SK-N-SH treated with all-trans-retinoic acid at 6 μM for 48 hours (cell line): ENCODE results near the gene TRNT1.

Source experiments
- ATAC-seq: fragments of 200-7000 bp; cut with Tn5 transposase; 3 replicates; pipeline ENCODE4 v1.9.1; 2020; ENCODE audit warnings: mild to moderate bottlenecking, moderate library complexity
- ARNTL ChIP-seq: fragments of 450-650 bp; formaldehyde crosslinking; IDR thresholded peaks from 2 replicates; pipeline ENCODE4 v1.5.0; 2020; ENCODE audit warnings: low read depth, mild to moderate bottlenecking, moderate library complexity, borderline replicate concordance
- BACH2 ChIP-seq: fragments of 250-450 bp; sonication (Bioruptor Pico); IDR thresholded peaks from 2 replicates; pipeline ENCODE4 v1.9.0; 2021; ENCODE audit warnings: mild to moderate bottlenecking, borderline replicate concordance
- CSDC2 ChIP-seq: fragments of 250-450 bp; sonication (Bioruptor Pico); IDR thresholded peaks from 2 replicates; pipeline ENCODE4 v1.5.0; 2020; ENCODE audit warnings: mild to moderate bottlenecking, moderate library complexity
- ESRRG ChIP-seq: fragments of 250-450 bp; sonication (Bioruptor Pico); IDR thresholded peaks from 2 replicates; pipeline ENCODE4 v1.6.1; 2021; ENCODE audit warnings: mild to moderate bottlenecking
- GLIS3 ChIP-seq: fragments of 250-450 bp; sonication (Bioruptor Pico); IDR thresholded peaks from 2 replicates; pipeline ENCODE4 v1.5.0; 2020; ENCODE audit warnings: mild to moderate bottlenecking, moderate library complexity
- ISL1 ChIP-seq: fragments of 250-450 bp; sonication (Bioruptor Pico); IDR thresholded peaks from 2 replicates; pipeline ENCODE4 v2.1.2; 2022; ENCODE audit warnings: mild to moderate bottlenecking, moderate library complexity
- OSR1 ChIP-seq: fragments of 250-450 bp; sonication (Bioruptor Pico); IDR thresholded peaks from 2 replicates; pipeline ENCODE4 v1.8.0; 2022; ENCODE audit warnings: moderate library complexity, mild to moderate bottlenecking, inconsistent platforms
- PPARA ChIP-seq: fragments of 250-450 bp; sonication (Bioruptor Pico); IDR thresholded peaks from 2 replicates; pipeline ENCODE4 v1.5.0; 2020; ENCODE audit warnings: mild to moderate bottlenecking, borderline replicate concordance
- RARB ChIP-seq: fragments of 250-450 bp; sonication (Bioruptor Pico); IDR thresholded peaks from 2 replicates; pipeline ENCODE4 v1.8.0; 2021; ENCODE audit warnings: mild to moderate bottlenecking, moderate library complexity
- SNAI2 ChIP-seq: fragments of 250-450 bp; sonication (Bioruptor Pico); IDR thresholded peaks from 2 replicates; pipeline ENCODE4 v1.5.0; 2020; ENCODE audit warnings: mild to moderate bottlenecking, moderate library complexity
- TCF4 ChIP-seq: fragments of 250-450 bp; sonication (Bioruptor Pico); IDR thresholded peaks from 2 replicates; pipeline ENCODE4 v1.8.0; 2021; ENCODE audit warnings: mild to moderate bottlenecking, moderate library complexity, borderline replicate concordance
- TOX ChIP-seq: fragments of 250-450 bp; sonication (Bioruptor Pico); IDR thresholded peaks from 2 replicates; pipeline ENCODE4 v1.8.0; 2021; ENCODE audit warnings: mild to moderate bottlenecking, moderate library complexity, borderline replicate concordance
- ZC3H10 ChIP-seq: fragments of 250-450 bp; sonication (Bioruptor Pico); IDR thresholded peaks from 2 replicates; pipeline ENCODE4 v1.5.1; 2021; ENCODE audit warnings: mild to moderate bottlenecking, moderate library complexity
- ZFP3 ChIP-seq: fragments of 250-450 bp; sonication (Bioruptor Pico); IDR thresholded peaks from 2 replicates; pipeline ENCODE4 v1.5.0; 2020; ENCODE audit warnings: mild to moderate bottlenecking, moderate library complexity
- ZFP30 ChIP-seq: fragments of 450-650 bp; formaldehyde crosslinking; IDR thresholded peaks from 2 replicates; pipeline ENCODE4 v1.5.0; 2022; ENCODE audit warnings: mild to moderate bottlenecking, moderate library complexity
- ZNF565 ChIP-seq: fragments of 450-650 bp; formaldehyde crosslinking; conservative IDR thresholded peaks from 2 replicates; pipeline ENCODE4 v1.5.0; 2020; ENCODE audit warnings: low read depth, mild to moderate bottlenecking, moderate library complexity
- ZNF70 ChIP-seq: fragments of 450-650 bp; formaldehyde crosslinking; IDR thresholded peaks from 2 replicates; pipeline ENCODE4 v1.5.0; 2020; ENCODE audit warnings: mild to moderate bottlenecking, moderate library complexity
- ZNF8 ChIP-seq: fragments of 450-650 bp; formaldehyde crosslinking; IDR thresholded peaks from 2 replicates; pipeline ENCODE4 v1.5.0; 2020; ENCODE audit warnings: mild to moderate bottlenecking, moderate library complexity
- TF ChIP-seq, protein P1 (sequence below): fragments of 250-450 bp; sonication (Bioruptor Pico); IDR thresholded peaks from 2 replicates; pipeline ENCODE4 v1.5.0; 2020; ENCODE audit warnings: mild to moderate bottlenecking, moderate library complexity
- TF ChIP-seq, protein P2 (sequence below): fragments of 250-450 bp; sonication (Bioruptor Pico); IDR thresholded peaks from 2 replicates; pipeline ENCODE4 v1.8.0; 2020; ENCODE audit warnings: mild to moderate bottlenecking, moderate library complexity, borderline replicate concordance
- TF ChIP-seq, protein P3 (sequence below): fragments of 250-450 bp; sonication (Bioruptor Pico); IDR thresholded peaks from 2 replicates; pipeline ENCODE4 v1.5.1; 2021; ENCODE audit warnings: mild to moderate bottlenecking, moderate library complexity
- TF ChIP-seq, protein P4 (sequence below): fragments of 250-450 bp; sonication (Bioruptor Pico); IDR thresholded peaks from 2 replicates; pipeline ENCODE4 v1.8.0; 2021; ENCODE audit warnings: low read depth, mild to moderate bottlenecking, moderate library complexity, borderline replicate concordance
- TF ChIP-seq, protein P5 (sequence below): fragments of 250-450 bp; sonication (Bioruptor Pico); IDR thresholded peaks from 2 replicates; pipeline ENCODE4 v1.5.1; 2020; ENCODE audit warnings: low read depth, mild to moderate bottlenecking, moderate library complexity

The TRNT1 gene

DNA sequence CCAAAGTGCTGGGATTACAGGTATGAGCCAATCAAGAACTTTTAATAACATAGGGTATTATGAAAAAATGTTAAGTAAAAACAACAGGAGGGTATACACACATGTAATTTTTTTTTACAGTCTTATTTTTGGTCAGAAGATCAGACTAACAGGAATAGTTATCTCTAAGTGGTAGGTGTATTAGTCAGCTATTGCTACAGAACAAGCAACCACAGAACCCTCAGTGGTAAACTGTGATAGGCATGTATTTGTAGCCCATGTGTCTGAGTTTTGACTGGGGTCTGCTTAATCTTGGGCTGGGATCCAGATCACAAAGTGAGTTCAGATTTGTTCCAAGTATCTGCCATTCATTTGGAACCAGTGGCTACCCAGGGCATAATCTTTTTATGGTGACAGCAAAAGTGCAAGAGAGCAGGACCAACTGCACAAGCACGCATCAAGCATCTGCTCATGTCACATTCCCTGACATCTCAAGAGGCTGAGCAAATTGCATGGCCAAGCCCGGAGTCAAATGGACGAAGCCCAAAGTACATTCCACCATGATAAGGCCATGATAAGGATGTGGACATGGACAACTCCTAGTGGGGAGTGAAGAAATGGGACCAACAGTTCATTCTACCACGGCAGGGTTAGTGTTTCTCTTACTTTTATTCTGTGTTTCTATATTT is 13.6 kb upstream of the TRNT1 start:
- TF ChIP-seq ISL1 (CRISPR knock-in tag) (no peak), ZNF8 (no peak), RARB (CRISPR knock-in tag) (no peak), TOX (CRISPR knock-in tag) (no peak), ZNF565 (no peak), ZC3H10 (CRISPR knock-in tag) (no peak), ESRRG (no peak), ZNF70 (CRISPR knock-in tag) (no peak), ZFP3 (CRISPR knock-in tag) (no peak), PPARA (CRISPR knock-in tag) (no peak), SNAI2 (no peak)
- TF ChIP-seq, protein P1, sequence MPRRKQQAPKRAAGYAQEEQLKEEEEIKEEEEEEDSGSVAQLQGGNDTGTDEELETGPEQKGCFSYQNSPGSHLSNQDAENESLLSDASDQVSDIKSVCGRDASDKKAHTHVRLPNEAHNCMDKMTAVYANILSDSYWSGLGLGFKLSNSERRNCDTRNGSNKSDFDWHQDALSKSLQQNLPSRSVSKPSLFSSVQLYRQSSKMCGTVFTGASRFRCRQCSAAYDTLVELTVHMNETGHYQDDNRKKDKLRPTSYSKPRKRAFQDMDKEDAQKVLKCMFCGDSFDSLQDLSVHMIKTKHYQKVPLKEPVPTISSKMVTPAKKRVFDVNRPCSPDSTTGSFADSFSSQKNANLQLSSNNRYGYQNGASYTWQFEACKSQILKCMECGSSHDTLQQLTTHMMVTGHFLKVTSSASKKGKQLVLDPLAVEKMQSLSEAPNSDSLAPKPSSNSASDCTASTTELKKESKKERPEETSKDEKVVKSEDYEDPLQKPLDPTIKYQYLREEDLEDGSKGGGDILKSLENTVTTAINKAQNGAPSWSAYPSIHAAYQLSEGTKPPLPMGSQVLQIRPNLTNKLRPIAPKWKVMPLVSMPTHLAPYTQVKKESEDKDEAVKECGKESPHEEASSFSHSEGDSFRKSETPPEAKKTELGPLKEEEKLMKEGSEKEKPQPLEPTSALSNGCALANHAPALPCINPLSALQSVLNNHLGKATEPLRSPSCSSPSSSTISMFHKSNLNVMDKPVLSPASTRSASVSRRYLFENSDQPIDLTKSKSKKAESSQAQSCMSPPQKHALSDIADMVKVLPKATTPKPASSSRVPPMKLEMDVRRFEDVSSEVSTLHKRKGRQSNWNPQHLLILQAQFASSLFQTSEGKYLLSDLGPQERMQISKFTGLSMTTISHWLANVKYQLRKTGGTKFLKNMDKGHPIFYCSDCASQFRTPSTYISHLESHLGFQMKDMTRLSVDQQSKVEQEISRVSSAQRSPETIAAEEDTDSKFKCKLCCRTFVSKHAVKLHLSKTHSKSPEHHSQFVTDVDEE (CRISPR knock-in tag) = no peak
- TF ChIP-seq, protein P2, sequence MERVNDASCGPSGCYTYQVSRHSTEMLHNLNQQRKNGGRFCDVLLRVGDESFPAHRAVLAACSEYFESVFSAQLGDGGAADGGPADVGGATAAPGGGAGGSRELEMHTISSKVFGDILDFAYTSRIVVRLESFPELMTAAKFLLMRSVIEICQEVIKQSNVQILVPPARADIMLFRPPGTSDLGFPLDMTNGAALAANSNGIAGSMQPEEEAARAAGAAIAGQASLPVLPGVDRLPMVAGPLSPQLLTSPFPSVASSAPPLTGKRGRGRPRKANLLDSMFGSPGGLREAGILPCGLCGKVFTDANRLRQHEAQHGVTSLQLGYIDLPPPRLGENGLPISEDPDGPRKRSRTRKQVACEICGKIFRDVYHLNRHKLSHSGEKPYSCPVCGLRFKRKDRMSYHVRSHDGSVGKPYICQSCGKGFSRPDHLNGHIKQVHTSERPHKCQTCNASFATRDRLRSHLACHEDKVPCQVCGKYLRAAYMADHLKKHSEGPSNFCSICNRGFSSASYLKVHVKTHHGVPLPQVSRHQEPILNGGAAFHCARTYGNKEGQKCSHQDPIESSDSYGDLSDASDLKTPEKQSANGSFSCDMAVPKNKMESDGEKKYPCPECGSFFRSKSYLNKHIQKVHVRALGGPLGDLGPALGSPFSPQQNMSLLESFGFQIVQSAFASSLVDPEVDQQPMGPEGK (CRISPR knock-in tag) = no peak
- TF ChIP-seq, protein P3, sequence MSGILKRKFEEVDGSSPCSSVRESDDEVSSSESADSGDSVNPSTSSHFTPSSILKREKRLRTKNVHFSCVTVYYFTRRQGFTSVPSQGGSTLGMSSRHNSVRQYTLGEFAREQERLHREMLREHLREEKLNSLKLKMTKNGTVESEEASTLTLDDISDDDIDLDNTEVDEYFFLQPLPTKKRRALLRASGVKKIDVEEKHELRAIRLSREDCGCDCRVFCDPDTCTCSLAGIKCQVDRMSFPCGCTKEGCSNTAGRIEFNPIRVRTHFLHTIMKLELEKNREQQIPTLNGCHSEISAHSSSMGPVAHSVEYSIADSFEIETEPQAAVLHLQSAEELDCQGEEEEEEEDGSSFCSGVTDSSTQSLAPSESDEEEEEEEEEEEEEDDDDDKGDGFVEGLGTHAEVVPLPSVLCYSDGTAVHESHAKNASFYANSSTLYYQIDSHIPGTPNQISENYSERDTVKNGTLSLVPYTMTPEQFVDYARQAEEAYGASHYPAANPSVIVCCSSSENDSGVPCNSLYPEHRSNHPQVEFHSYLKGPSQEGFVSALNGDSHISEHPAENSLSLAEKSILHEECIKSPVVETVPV (CRISPR knock-in tag) = no peak
- TF ChIP-seq, protein P4, sequence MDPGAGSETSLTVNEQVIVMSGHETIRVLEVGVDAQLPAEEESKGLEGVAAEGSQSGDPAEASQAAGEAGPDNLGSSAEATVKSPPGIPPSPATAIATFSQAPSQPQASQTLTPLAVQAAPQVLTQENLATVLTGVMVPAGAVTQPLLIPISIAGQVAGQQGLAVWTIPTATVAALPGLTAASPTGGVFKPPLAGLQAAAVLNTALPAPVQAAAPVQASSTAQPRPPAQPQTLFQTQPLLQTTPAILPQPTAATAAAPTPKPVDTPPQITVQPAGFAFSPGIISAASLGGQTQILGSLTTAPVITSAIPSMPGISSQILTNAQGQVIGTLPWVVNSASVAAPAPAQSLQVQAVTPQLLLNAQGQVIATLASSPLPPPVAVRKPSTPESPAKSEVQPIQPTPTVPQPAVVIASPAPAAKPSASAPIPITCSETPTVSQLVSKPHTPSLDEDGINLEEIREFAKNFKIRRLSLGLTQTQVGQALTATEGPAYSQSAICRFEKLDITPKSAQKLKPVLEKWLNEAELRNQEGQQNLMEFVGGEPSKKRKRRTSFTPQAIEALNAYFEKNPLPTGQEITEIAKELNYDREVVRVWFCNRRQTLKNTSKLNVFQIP = no peak
- no peak for ATAC-seq

DNA sequence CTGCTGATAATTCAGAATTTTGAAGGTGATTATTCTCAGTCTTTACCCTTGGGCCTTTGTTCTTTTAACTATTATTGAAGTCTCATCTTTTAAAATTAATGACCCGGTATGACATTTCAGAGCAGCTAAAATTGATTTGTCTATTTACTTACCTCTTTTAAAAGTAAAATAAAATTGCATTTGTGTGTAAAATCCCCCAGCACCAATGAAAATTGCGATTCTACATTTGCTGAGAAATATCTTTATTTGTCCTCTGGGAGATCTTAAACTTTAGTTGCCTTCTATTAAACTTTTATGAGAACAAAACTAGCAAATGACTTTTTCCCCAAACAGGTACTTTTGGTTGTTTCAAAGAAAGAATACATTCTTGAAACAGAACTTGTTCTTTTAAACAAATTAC is 9.1 kb upstream of the TRNT1 start:
- ATAC-seq = no peak
- TF ChIP-seq CSDC2 (CRISPR knock-in tag) (no peak), BACH2 (CRISPR knock-in tag) (no peak), GLIS3 (no peak), ZFP30 (CRISPR knock-in tag) (no peak), ZNF565 (no peak), ARNTL (CRISPR knock-in tag) (no peak), ZNF70 (CRISPR knock-in tag) (no peak), TOX (CRISPR knock-in tag) (no peak), TCF4 (CRISPR knock-in tag) (no peak), ZC3H10 (CRISPR knock-in tag) (no peak), ESRRG (no peak), PPARA (CRISPR knock-in tag) (no peak), ISL1 (CRISPR knock-in tag) (no peak), OSR1 (CRISPR knock-in tag) (no peak)
- TF ChIP-seq, protein P2 (CRISPR knock-in tag) = no peak
- TF ChIP-seq, protein P4 = no peak
- TF ChIP-seq, protein P5, sequence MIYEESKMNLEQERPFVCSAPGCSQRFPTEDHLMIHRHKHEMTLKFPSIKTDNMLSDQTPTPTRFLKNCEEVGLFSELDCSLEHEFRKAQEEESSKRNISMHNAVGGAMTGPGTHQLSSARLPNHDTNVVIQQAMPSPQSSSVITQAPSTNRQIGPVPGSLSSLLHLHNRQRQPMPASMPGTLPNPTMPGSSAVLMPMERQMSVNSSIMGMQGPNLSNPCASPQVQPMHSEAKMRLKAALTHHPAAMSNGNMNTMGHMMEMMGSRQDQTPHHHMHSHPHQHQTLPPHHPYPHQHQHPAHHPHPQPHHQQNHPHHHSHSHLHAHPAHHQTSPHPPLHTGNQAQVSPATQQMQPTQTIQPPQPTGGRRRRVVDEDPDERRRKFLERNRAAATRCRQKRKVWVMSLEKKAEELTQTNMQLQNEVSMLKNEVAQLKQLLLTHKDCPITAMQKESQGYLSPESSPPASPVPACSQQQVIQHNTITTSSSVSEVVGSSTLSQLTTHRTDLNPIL = no peak
- TF ChIP-seq, protein P3 (CRISPR knock-in tag) = no peak
